NCI-H526 (cell line): ENCODE measurements around the gene PCDHGC5.

Experiments used
- DNase-seq, 2 experiments: peaks; one replicate each; lab custom pipeline; 2025; lab: John Stamatoyannopoulos, UW

PCDHGC5 gene

DNA sequence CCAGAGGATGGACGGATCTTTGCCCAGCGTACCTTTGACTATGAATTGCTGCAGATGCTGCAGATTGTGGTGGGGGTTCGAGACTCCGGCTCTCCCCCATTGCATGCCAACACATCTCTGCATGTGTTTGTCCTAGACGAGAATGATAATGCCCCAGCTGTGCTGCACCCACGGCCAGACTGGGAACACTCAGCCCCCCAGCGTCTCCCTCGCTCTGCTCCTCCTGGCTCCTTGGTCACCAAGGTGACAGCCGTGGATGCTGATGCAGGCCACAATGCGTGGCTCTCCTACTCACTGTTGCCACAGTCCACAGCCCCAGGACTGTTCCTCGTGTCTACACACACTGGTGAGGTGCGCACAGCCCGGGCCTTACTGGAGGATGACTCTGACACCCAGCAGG lies 1.9 kb downstream of the PCDHGC5 start:
- no peak for DNase-seq

DNA sequence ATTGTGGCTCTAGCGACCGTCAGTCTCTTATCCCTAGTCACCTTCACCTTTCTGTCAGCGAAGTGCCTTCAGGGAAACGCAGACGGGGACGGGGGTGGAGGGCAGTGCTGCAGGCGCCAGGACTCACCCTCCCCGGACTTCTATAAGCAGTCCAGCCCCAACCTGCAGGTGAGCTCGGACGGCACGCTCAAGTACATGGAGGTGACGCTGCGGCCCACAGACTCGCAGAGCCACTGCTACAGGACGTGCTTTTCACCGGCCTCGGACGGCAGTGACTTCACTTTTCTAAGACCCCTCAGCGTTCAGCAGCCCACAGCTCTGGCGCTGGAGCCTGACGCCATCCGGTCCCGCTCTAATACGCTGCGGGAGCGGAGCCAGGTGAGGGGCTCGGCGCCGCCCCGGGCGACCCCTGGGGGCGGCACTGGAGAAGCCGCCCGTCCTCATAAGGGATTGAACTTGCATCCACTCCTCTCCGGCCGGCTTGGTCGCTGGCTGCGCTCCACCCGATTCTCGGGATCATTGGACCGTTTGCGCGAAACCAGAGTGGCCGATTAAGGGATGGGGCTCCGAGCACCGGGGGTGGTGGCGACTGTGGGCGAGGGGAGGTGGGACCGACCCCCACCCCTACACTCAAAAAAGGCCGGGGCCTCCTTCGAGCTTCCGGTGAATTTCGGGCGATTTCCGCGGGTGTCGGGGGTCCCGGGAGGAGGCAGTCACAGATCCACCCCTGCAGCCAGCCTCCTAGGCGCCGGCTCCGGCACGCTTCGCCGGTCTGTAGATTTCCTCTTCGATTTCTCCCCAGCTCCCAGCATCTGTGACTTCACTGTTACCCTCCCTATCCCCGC lies 2.7 kb downstream of the PCDHGC5 start:
- no peak for DNase-seq

DNA sequence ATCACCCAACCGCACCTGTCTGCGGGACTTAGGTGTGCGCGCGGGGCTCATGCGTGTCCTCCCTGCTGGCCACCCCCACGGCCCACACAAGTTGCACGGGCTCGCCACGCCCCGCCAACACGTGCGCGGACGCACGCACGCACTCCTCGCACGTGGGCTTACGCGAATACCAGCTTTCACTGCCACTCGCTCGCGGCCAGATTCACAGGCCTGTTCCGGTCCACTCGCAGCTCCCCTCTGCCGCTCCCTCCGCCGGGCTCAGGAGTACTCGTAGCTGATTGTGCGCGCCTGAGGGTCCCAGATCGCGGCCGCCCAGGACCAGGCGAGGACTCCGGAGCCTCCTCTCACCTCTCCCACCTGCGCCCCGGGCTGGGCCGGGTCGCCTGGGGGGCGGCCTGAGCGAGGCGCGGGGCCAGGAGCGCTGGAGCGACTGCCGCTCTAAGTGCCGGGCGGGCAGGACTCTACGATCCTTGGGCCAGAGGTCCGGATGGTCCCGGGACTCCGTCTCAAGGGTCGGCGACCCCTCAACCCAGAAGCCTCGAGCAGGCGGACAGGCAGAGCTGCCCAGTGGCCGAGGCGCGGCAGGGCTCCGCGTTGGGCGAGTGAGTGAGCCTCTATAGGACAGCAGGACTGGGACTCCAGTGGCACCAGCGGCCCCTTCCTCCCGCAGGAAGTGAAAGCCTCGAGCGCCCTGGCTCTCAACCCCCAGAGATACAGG lies 3.4 kb downstream of the PCDHGC5 start:
- DNase-seq: no peak

DNA sequence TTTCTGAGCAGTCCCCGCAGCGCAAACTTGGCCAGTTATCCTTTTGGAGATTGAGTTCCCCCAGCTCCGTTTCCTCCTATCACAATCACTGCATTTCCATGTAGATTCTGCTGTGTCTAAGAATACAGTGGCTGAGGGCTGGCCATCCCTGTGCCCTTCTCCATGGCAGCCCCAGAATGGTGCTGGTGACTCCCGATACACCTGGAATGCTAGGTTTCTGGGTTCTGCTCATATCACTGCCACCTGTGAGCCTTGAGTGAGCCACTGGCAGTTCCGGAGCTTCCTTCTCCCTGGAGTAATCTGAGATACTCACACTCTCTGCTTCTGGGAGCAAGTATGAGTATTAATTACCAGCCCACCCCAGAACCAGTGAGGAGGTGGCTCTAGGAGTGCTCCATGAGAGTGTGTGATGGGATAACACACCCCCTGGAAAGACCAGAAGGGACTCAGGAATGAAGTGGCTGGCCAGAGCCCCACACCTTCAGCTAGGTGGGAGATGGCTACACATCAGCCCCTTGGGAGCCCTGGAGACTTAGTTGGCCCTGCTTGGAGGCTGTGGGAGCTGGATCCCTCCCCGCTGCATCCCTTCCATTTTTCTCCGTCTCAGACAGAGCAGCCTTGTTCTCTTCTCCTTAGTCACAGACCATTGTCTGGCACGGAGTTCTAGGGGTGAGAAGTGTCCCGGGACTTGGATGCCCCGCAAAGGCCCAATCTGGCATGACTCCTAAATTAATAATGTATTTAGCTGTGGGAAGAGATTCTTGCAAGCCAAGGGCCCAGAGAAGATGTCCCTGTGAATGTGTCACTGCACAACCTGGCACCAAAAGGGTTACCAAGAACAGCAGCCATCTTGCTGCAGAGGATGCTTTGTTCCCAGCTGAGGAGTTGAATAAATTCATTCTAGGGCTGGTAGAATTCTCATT lies 4.9 kb downstream of the PCDHGC5 start:
- DNase-seq: no peak

DNA sequence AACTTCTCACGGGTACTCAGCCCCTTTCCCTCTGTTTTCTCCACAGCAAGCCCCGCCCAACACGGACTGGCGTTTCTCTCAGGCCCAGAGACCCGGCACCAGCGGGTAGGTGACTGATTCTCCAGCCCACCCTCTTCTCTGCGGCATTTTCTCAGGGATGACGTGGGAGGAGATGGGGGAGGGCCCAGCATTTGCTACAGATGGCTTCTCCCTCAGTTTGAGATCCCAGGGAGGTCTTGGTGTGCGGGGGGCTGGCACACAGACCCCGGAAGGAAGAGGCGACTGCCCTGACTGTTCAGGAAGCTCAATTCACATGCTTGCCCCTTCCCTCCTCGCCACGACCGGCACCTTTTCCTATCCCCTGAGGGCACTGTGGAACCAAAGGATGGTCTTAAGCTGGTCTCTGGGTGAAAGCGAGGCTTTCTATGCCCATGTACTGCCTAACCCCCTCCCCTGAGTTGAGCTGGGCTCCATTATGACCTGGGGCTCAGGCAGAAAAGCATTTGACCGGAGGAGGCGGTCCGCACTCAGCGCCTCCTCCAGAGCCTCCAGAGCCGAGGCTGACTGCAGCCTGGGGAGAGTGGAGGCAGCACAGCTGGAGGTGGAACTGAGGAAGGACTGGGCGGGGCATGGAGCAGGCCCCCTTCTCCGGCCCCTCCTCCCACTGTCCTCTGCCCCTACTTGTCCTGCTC lies 6.0 kb downstream of the PCDHGC5 start:
- no peak for DNase-seq

DNA sequence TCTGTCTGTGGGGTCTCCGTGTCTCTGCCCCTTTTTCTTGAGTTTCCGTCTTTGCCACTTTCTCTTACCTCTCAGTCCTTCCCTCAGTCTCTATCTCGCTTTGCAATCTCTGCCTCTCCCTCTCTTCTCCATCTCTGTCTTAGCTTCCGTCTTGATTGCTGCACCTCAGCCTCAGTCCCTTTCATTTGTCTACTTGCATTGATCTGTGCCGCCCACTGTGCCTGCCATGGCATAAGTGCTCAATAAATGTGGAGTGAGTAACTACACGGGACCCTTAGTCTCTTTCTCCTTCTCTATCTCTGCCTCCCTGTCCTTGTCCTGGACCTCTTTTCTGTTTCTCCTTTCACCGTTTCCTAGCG lies 6.6 kb downstream of the PCDHGC5 start:
- DNase-seq: no peak

DNA sequence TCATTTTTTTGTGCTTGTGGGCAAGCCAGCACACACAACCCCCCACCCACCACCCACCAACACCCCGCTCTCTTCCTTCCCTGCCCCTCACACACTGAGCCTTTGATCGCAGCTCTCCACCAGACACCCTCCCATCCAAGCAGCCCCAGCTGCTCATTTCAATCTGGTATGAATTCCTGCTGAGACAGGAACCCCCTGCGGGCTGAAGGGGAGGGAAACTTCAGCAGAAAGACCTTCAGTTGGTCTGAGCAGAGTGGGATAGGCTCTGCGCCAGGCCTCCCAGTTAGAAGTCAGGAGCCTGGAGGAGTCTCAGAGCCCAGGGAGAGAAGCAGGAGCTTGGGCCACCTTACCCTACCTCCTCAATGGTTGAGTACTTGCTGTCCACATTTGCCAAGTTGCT lies 7.2 kb downstream of the PCDHGC5 start:
- DNase-seq: no peak

DNA sequence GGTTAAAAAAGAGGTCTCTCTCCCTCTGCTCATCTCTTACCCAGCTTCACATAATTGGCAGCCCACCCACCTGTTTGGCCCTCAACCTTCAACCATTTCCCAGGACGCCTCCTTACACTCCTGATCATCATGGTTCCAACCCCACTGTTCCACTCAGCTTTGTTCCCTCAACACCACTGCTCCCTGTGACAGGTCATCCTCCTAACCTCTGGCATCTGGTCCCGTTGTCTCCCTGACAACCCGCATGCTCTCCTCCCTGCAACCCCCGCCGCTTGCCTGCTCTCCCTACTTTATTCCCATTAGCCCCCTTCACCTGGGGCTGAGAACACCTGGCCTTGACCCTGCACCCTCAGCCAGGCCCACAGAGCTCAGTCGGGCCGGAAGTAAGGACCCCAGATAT lies 12.9 kb downstream of the PCDHGC5 start:
- no peak for DNase-seq

DNA sequence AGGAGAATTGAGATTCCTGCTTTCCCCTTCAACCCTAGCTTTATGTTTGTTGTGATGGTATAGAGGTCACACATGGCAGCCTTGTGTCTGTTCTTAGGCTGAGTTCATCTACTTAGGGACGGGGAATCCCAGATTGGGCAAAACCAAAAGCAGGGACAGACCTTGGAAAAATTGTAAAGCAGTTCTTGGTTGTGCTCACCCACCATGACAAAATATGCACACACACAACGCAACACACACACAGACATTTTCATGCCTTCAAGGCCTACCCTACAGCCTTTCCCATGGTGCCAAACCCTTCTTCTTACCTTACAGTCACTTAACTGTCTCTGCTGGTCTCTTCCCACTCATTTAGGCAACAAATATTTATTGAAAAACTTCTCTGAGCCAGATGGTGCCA lies 14.8 kb downstream of the PCDHGC5 start:
- no peak for DNase-seq

DNA sequence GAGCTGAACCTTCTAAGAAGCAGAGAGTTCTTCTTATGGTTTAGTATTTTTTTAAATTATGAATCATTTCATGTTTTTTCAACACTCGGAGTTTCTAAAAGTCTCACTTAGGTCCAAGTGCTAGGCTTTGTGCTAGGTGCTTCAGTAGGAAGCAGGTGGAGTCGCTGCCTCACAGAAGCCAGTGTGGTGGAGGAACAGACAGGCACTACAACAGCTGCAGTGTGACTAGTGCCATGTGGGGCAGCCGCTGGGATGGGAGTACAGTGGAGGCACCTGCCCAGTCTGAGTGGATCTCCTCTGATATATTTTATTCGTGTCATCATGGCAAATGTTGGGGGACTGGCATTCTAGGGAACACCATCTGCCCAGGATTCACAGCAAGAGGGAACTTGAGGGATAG lies 15.3 kb downstream of the PCDHGC5 start:
- no peak for DNase-seq

DNA sequence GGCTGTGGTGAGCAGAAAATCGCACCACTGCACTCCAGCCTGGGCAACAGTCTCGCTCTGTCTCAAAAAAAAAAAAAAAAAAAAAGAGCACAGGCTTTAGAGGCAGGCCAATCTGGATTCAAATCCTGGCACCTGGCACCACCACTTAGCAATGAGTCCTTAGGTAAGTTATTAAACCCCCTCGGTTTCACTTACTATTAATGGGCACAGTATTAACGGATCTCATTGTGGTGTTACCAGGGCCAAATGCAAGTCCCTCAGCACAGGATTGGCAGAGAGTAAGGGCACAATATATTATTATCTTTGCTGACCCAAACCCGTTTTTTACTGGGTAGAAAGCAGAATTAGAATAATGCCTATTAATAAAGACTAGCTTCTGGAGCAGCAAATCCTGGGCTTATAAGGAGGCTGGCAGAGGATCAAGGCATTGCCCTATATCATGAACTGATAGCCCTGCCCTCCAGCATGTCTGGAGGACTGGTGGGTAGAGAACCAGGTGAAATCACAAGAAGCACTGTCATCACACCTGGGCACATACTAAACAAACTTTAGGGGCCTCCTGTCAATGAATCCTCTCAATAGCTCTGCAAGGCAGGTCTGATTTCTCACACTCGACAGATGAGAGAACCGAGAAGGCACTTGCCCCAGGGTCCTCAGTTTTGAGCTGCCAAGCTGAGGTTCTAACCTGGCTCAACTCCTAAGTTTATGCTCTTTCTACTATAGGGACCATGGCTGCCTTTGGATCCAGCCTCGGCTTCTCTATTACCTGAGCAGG lies 17.7 kb downstream of the PCDHGC5 start:
- DNase-seq: no peak

DNA sequence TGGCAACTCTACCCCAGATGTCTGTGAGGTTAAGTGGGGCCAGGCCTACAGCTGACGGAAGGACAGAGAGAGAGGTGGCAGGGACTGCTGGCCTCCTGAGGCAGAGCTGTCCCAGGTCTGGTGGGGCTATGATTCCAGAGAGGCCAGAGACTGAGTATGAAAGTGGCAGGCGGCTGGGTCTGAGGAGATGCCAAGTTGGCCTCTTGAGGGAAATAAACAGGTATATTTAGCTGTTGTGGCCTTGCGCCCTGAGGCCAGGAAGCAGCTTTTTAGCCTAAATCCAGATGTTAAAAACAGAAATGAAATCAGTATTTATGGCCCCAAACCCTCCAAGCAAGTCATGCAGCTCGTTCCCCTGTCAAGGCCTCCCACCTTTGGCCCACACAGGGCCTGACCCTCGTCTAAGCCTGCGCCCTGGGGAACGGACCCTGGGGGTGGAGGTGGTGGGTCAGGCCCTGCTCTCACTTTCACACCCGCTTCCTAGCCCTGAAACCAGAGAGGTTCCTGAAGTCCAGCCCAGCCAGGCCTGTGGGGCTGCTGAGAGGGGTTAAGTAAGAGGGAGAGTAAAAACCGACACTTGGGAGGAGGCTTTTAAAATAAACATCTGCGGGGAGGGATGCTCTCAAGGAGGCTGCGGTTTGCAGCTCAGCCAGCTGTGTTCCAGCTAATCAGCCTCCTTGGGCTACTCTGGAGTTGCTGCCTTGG lies 18.7 kb downstream of the PCDHGC5 start:
- DNase-seq: no peak

DNA sequence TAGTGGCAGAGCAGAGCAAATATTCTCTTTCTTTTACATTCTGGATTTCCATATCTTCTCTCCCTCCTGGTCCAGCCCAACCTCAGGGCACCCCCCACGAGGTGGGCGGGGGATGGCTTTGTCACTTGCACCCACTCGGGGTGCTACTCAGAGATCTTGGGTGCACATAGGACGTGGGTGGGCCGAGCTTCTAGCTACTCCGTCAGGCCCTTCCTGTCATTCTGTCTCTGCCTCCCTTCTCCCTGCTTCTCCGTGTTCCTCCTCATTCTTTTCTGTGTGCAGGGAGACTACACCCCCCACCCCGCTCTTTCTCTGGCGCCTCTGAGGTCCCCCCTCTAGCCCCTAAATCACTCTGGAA lies 19.5 kb downstream of the PCDHGC5 start:
- no peak for DNase-seq

DNA sequence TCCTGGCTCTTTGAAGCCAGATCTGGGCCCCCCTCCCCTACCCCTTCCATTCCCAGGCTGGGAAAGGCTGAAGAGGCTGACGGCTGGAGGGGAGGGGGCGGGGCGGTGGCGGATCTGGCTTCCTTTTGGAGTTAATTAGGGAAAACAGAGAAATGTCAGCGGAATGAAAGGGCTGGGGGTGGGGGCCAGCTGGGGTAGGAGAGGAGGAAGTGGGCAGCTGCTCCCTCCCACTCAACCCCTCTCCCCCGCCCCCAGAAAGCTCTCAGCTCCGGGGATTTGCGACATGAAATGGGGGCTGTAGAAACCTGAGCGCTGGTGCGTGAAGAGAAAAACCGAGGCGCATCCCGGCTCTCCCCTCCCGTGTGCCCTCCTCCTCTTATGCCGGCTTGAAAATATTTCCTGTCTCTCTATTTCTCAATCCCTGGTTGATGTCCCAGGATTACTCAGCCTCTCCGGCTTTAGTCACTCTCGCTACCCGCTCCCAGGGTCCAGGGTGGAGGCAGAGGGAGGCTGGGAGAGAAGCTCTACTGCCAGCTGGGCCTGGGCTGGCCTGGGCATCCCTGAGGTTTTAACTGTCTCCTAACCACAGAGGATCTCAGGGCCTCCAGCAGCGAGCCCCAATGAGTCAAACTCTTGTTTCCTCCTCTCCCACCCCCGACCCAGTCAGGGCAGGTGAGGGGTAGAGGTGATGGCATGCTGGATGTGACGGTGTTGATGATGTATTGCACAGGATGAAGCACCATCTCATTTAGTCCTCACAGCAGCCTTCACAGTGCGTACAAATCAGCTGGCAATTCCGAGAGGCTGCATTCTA lies 20.1 kb downstream of the PCDHGC5 start:
- peak in 1 of 2 experiments; percentile 53 for DNase-seq

DNA sequence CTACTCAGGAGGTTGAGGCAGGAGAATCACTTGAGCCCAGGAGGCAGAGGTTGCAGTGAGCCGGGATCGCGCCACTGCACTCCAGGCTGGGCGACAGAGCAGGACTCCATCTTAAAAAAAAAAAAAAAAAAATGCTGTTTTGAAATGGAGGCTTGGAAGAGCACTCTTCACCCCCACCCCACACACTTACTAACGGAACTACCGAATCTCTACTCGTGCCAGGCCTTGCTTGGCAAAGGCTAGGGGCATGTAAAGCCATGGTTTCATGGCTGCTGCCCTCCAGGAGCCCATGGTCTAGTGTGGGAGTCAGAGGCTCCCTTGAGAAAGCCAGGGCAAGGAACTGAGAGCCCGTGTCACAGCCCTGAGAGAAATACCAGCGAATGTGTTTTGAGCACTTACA lies 21.3 kb downstream of the PCDHGC5 start:
- DNase-seq: no peak

DNA sequence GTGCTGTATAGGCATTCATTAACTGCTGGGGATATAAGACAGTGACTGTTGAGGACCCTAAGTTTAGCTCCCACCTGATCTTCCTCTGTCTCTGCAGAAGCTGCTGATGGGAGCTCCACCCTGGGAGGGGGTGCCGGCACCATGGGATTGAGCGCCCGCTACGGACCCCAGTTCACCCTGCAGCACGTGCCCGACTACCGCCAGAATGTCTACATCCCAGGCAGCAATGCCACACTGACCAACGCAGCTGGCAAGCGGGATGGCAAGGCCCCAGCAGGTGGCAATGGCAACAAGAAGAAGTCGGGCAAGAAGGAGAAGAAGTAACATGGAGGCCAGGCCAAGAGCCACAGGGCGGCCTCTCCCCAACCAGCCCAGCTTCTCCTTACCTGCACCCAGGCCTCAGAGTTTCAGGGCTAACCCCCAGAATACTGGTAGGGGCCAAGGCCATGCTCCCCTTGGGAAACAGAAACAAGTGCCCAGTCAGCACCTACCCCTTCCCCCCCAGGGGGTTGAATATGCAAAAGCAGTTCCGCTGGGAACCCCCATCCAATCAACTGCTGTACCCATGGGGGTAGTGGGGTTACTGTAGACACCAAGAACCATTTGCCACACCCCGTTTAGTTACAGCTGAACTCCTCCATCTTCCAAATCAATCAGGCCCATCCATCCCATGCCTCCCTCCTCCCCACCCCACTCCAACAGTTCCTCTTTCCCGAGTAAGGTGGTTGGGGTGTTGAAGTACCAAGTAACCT lies 22.1 kb downstream of the PCDHGC5 start:
- DNase-seq: no peak

DNA sequence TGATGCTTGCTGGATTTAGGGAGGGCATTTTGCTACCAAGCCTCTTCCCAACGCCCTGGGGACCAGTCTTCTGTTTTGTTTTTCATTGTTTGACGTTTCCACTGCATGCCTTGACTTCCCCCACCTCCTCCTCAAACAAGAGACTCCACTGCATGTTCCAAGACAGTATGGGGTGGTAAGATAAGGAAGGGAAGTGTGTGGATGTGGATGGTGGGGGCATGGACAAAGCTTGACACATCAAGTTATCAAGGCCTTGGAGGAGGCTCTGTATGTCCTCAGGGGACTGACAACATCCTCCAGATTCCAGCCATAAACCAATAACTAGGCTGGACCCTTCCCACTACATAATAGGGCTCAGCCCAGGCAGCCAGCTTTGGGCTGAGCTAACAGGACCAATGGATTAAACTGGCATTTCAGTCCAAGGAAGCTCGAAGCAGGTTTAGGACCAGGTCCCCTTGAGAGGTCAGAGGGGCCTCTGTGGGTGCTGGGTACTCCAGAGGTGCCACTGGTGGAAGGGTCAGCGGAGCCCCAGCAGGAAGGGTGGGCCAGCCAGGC lies 23.0 kb downstream of the PCDHGC5 start:
- no peak for DNase-seq

DNA sequence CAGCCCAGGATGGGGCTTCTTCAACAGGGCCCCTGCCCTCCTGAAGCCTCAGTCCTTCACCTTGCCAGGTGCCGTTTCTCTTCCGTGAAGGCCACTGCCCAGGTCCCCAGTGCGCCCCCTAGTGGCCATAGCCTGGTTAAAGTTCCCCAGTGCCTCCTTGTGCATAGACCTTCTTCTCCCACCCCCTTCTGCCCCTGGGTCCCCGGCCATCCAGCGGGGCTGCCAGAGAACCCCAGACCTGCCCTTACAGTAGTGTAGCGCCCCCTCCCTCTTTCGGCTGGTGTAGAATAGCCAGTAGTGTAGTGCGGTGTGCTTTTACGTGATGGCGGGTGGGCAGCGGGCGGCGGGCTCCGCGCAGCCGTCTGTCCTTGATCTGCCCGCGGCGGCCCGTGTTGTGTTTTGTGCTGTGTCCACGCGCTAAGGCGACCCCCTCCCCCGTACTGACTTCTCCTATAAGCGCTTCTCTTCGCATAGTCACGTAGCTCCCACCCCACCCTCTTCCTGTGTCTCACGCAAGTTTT lies 23.6 kb downstream of the PCDHGC5 start:
- peak; percentile 70 to 93 for DNase-seq
